Middle frontal gyrus (tissue), 1 donor: Measurements from ENCODE around the gene UGGT1.

ENCODE experiments used
- DNase-seq: peaks from one replicate; pipeline ENCODE4 v3.0.0-alpha.2; 2015; ENCODE audit warnings: low spot score; ENCODE audit errors: extremely low spot score

The UGGT1 gene

GRCh38 chr2:128090945-128091725, at the start of gene UGGT1:
Gene UGGT1, plus strand, starts transcription at chr2:128091200. Its CDS starts 158 bp downstream, at chr2:128091358.
- peak; percentile 93 for DNase-seq

- no peak for DNase-seq
These were observed 49.4 kb upstream of the UGGT1 start for GRCh38 chr2:128041561-128041960.

DNA sequence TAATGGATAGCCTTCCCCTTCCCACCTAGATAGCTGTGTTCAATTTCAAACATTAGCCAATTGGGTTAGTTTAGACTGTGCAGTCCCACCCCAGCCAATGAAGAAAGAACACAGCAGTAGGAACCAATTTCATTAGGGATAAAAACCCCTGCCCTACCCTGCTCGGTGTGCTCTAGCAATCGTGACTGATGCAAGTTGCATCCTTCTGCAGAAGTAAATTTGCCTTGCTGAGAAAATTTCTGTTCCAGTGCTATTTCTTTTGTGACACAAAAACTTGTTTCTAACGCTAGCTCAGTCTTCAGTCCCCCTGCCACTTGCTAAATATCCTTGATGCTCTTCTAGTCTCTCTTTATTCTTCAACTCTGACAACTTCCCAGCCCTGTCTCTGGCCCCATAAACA, 48.0 kb upstream of the UGGT1 start:
- DNase-seq: no peak

DNA sequence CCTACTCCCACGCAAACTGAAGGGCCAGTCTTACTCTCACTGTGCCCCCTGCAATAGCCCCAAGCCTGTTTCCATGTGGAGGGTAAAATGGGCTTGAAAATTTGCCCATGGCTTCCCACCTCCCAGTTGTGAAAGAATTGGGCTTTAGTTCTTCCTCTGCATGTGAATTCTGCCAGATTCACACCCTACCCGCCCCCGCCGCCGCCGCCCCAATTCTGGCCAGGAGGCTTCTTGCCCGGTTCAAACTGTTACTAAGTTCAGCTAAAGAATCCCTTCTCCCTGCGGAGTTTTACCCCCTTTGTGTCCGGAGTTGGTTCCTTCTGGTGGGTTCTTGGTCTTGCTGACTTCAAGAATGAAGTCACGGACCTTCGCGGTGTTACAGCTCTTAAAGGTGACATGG, 37.7 kb upstream of the UGGT1 start:
- DNase-seq: no peak

DNA sequence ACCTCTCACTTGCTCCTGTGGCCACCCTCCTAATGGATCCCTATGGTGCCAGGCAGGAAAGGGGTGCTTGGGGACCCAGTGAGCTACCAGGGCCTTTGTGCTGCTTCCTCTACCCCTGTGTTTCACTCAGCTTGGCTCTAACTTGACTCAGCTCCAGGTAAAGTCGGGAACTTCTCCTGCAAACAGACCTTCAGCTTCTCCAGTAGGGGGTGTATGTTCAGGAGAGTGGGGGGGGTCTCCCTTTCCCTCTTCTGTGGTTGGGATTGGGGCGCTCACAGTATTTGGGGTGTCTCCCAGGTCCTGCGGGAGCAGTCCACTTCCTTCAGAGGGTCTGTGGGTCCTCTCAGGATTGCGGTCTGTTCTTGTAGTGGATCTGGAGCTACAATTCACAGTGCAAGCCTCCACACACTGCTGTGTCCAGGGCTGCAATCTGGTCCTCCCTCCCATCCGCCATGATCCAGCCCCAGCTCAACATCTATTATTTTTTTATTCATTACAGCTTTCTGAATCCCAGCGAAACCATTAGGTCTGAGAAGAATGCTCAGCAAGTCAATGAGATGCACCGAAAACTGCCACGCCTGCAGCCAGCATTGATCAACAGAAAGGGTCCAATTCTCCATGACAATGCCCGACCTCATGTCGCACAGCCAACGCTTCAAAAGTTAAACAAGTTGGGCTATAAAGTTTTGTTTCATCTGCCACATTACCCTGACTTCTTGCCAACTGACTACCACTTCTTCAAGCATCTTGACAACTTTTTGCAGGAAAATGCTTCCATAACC, 36.7 kb upstream of the UGGT1 start:
- DNase-seq: no peak

DNA sequence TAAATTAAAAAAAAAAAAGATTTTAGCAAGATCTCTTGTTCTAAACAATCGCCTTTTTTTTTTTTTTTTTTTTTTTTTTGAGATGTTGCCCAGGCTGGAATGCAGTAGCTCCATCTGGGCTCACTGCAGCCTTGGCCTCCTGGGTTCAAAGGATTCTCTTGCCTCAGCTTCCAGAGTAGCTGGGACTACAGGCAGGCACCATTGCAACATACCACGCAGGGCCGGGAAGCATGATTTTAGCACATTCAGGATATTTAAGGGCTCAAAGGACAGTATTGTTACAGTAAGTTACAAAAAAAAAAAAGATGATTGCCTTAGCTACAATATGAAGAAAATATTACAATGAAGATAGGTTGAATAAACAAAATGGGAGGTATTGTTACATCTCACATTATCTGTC, 33.7 kb upstream of the UGGT1 start:
- no peak for DNase-seq

GRCh38 chr2:128058114-128058513, 32.9 kb upstream of the UGGT1 start:
- no peak for DNase-seq

GRCh38 chr2:128062571-128062970, 28.4 kb upstream of the UGGT1 start:
- DNase-seq: no peak

- no peak for DNase-seq
These were observed 26.6 kb upstream of the UGGT1 start for GRCh38 chr2:128064353-128064752.

- no peak for DNase-seq
These were observed 21.2 kb upstream of the UGGT1 start for GRCh38 chr2:128069769-128070168.

- DNase-seq: no peak
These were observed 17.7 kb upstream of the UGGT1 start for GRCh38 chr2:128073278-128073677.

- no peak for DNase-seq
These were observed 14.4 kb upstream of the UGGT1 start for GRCh38 chr2:128076461-128077106.

DNA sequence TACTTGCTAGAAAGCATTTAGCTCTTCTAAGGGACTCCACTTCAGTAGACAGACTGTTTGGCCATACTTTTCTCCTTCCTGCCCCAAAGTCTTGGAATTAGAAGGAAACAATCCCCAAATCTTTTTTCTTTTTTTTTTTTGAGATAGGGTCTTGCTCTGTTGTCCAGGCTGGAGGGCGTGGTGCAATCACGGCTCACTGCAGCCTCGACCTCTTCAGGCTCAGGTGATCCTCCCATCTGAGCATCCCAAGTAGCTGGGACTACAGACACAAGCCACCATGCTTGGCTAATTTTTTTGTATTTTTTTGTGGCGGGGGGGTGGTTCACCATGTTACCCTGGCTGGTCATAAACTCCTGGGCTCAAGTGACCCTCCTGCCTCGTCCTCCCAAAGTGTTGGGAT, 6.2 kb upstream of the UGGT1 start:
- no peak for DNase-seq

- no peak for DNase-seq
These were observed 4.8 kb upstream of the UGGT1 start for GRCh38 chr2:128086244-128086643.

DNA sequence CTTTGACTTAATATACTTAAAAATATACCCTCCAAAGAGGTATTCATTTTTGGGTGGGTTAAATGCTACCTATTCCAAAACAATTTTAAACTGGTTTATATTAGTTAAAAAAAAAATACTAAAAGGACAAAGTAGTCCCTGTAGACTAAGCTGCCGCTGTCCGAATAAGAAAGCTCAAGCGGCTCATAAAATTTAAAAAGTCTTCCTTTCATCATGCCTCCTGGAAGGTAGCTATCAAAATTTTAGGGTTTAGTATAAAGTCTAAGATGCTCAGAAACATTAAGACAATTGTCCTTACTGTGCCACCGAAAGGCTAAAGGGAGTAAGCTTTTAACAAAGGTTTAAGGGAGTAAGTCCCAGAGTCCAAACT, 440 bp upstream of the UGGT1 start:
- no peak for DNase-seq

- no peak for DNase-seq
These were observed 703 bp downstream of the UGGT1 start for GRCh38 chr2:128091726-128092080.

DNA sequence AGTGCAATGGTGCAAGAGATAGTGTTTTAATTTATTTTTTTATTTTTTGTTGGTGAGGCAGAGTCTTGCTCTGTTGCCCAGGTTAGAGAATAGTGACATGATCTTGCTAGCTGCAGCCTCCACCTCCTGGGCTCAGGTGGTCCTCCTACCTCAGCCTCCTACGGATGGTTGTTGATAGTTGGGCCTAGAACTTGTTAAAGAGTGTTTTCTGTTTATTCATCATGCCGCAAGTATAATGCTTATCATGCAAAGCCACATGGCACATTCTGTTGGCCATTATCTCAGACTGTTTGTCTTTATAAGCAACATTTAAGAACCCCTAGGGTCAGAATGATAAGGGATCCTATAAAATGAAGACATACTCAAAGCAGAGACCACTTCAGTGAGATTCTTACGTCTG, 1.7 kb downstream of the UGGT1 start:
- DNase-seq: no peak

GRCh38 chr2:128093762-128094161, 2.8 kb downstream of the UGGT1 start:
- no peak for DNase-seq

DNA sequence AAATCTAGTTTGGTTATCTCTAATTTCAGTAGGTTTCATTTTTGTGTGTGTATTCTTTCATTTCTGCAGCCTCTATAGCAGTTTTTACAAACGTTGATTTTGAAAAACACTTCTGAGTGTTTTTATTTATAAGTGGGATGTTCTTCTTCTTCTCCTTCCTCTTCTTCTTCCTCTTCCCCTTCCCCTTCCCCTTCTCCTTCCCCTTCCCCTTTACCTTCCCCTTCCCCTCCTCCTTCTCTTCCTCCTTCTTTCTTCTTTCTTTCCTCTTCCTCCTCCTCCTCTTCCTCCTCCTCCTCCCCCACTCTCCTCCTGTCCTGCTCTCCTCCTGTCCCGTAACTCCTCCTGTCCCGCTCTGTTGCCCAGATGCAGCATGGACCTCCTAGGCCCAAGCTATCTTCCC, 4.2 kb downstream of the UGGT1 start:
- DNase-seq: no peak

- DNase-seq: no peak
These were observed 12.4 kb downstream of the UGGT1 start for GRCh38 chr2:128103407-128103806.

GRCh38 chr2:128105072-128105471, 14.1 kb downstream of the UGGT1 start:
- no peak for DNase-seq

GRCh38 chr2:128108166-128108565, 17.2 kb downstream of the UGGT1 start:
- no peak for DNase-seq
